Smooth muscle cell (in vitro differentiated cells): ENCODE data around the gene PDLIM7. TPM values are rescaled to one million over a fixed set of nuclear protein-coding genes. Genes with fewer than 3 reads are reported as not detected.
A peak's percentile ranks its signal among the peaks of the same experiment; 100 is the strongest.

Experiments used
- DNase-seq: peaks from one replicate; lab custom pipeline; 2025; ENCODE audit not compliant: unreplicated experiment; lab: John Stamatoyannopoulos, UW
- H2AFZ ChIP-seq: fragments of 200-600 bp; sonication (generic); 2 replicates; pipeline ENCODE4 v1.6.0; 2016; ENCODE audit warnings: antibody characterized with exemption, low read depth, mild to moderate bottlenecking
- H3F3A ChIP-seq: fragments of 200-600 bp; sonication (generic); 2 replicates; pipeline ENCODE4 v1.6.0; 2017; ENCODE audit warnings: antibody characterized with exemption, low read depth
- H3K27ac ChIP-seq: fragments of 200-600 bp; sonication (generic); 2 replicates; pipeline ENCODE4 v1.5.1; 2016; ENCODE audit warnings: low read depth, mild to moderate bottlenecking
- H3K27me3 ChIP-seq: fragments of 200-600 bp; sonication (generic); 2 replicates; pipeline ENCODE4 v1.6.1; 2016; ENCODE audit warnings: low read depth, mild to moderate bottlenecking
- H3K36me3 ChIP-seq: fragments of 200-600 bp; sonication (generic); 2 replicates; pipeline ENCODE4 v1.5.1; 2016; ENCODE audit warnings: low read depth
- H3K4me1 ChIP-seq: fragments of 200-600 bp; sonication (generic); 2 replicates; pipeline ENCODE4 v1.5.1; 2016; ENCODE audit warnings: low read depth
- H3K4me2 ChIP-seq: fragments of 200-600 bp; sonication (generic); 2 replicates; pipeline ENCODE4 v1.6.0; 2016; ENCODE audit warnings: mild to moderate bottlenecking
- H3K4me3 ChIP-seq: fragments of 200-600 bp; sonication (generic); 2 replicates; pipeline ENCODE4 v1.5.1; 2016; ENCODE audit warnings: mild to moderate bottlenecking
- H3K79me2 ChIP-seq: fragments of 200-600 bp; sonication (generic); 2 replicates; pipeline ENCODE4 v1.6.0; 2016; ENCODE audit warnings: low read depth, mild to moderate bottlenecking
- H3K9ac ChIP-seq: fragments of 200-600 bp; sonication (generic); 2 replicates; pipeline ENCODE4 v1.6.0; 2016; ENCODE audit warnings: low read depth
- H3K9me3 ChIP-seq: fragments of 200-600 bp; sonication (generic); replicated peaks from 2 replicates; pipeline ENCODE4 v1.5.1; 2016; ENCODE audit warnings: low read depth
- H4K20me1 ChIP-seq: fragments of 200-600 bp; sonication (generic); 2 replicates; pipeline ENCODE4 v1.6.0; 2016; ENCODE audit warnings: low read depth
- CTCF ChIP-seq: fragments of 200-600 bp; sonication (generic); IDR thresholded peaks from 2 replicates; pipeline ENCODE4 v1.5.1; 2017; ENCODE audit warnings: borderline replicate concordance, mild to moderate bottlenecking, antibody characterized with exemption; ENCODE audit not compliant: insufficient read depth, poor library complexity, severe bottlenecking
- WGBS: methylation state at CpG from one replicate; pipeline ENCODE4 v1.1.7; 2016; ENCODE audit warnings: low lambda C conversion rate; 5-methylcytosine and 5-hydroxymethylcytosine counted together
- polyA plus RNA-seq: library from polyadenylated mRNA; unstranded; fragments of >200 nt; fragmentation: Nextera tagmentation; extraction: Ambion mirVana; gene quantifications from 2 replicates; pipeline ENCODE4 v1.2.1, GENCODE V29; 2016
- total RNA-seq: library from RNA; depleted of rRNA; stranded (reverse); fragments of >200 nt; gene quantifications from 2 replicates; pipeline ENCODE4 v1.2.3, GENCODE V29; 2014

PDLIM7 gene
- total and polyA plus RNA-seq, 2 experiments from 2014 or later, result 235 to 511 TPM

- peak overlapping the region; percentile 61 for H3K9ac ChIP-seq
- no peak overlapping the region for H2AFZ ChIP-seq
- peaks cover 12% of the 10 kb centered on the region for H4K20me1 ChIP-seq
- no peaks in the 10 kb centered on the region for H3K9me3 ChIP-seq
- H3K4me1 ChIP-seq, result peaks cover 13% of the 10 kb centered on the region
- H3K27me3 ChIP-seq, result no peaks in the 10 kb centered on the region
- peak overlapping the region; percentile 97 for H3K4me2 ChIP-seq
- peaks cover 9% of the 10 kb centered on the region for H3F3A ChIP-seq
- no peaks in the 10 kb centered on the region for H3K36me3 ChIP-seq
- H3K27ac ChIP-seq, result no peak overlapping the region
- peak overlapping the region; percentile 85 for H3K4me3 ChIP-seq
- H3K79me2 ChIP-seq, result no peaks in the 10 kb centered on the region
- TF ChIP-seq CTCF, result no peak
- 2% methylated on average over 11 of the region's 52 CpGs for whole genome bisulfite sequencing
- DNase-seq, result peak; percentile 58
These were observed 50.3 kb downstream of the PDLIM7 start for GRCh38 chr5:177447066-177447610.

- H3F3A ChIP-seq, result peaks cover 9% of the 10 kb centered on the region
- peaks cover 13% of the 10 kb centered on the region for H3K4me1 ChIP-seq
- TF ChIP-seq CTCF, result no peak
- peaks cover 12% of the 10 kb centered on the region for H4K20me1 ChIP-seq
- H3K27me3 ChIP-seq, result no peaks in the 10 kb centered on the region
- DNase-seq, result no peak
- H3K36me3 ChIP-seq, result no peaks in the 10 kb centered on the region
- H3K79me2 ChIP-seq, result no peaks in the 10 kb centered on the region
- peak within 1 kb of the TSS; percentile 38 for H3K27ac ChIP-seq
- H3K4me2 ChIP-seq, result peak within 1 kb of the TSS; percentile 97
- H3K4me3 ChIP-seq, result peak within 1 kb of the TSS; percentile 85
- 7% methylated on average over 29 of the region's 89 CpGs for WGBS
- H2AFZ ChIP-seq, result no peak within 1 kb of the TSS
- no peaks in the 10 kb centered on the region for H3K9me3 ChIP-seq
- H3K9ac ChIP-seq, result peak within 1 kb of the TSS; percentile 61
These were observed 51.0 kb downstream of the PDLIM7 start, which contains the start of gene PRR7 for GRCh38 chr5:177446200-177447065. Gene PRR7, plus strand, starts transcription at chr5:177446814. Its CDS starts 8,254 bp downstream, at chr5:177455068.

- H2AFZ ChIP-seq, result no peak overlapping the region
- H3K36me3 ChIP-seq, result no peaks in the 10 kb centered on the region
- H3K27ac ChIP-seq, result no peak overlapping the region
- H3F3A ChIP-seq, result peaks cover 9% of the 10 kb centered on the region
- TF ChIP-seq CTCF, result no peak
- peak overlapping the region; percentile 97 for H3K4me2 ChIP-seq
- peaks cover 13% of the 10 kb centered on the region for H3K4me1 ChIP-seq
- H3K79me2 ChIP-seq, result no peaks in the 10 kb centered on the region
- no peak overlapping the region for H3K9ac ChIP-seq
- peaks cover 12% of the 10 kb centered on the region for H4K20me1 ChIP-seq
- WGBS, result 45% methylated on average over 8 of the region's 8 CpGs
- DNase-seq, result no peak
- H3K4me3 ChIP-seq, result peak overlapping the region; percentile 85
- no peaks in the 10 kb centered on the region for H3K9me3 ChIP-seq
- no peaks in the 10 kb centered on the region for H3K27me3 ChIP-seq
These were observed 51.5 kb downstream of the PDLIM7 start for GRCh38 chr5:177445917-177446199.
